MM.1S (cell line): ENCODE results near the gene CES4A.

Source experiments
- DNase-seq: peaks from one replicate; pipeline ENCODE4 v3.0.0-alpha.2; 2015
- H2AFZ ChIP-seq: fragments of 300-600 bp; sonication (generic); 2 replicates; pipeline ENCODE4 v1.6.0; 2016; ENCODE audit warnings: antibody characterized with exemption, low read length
- H3F3A ChIP-seq: fragments of 300-600 bp; sonication (generic); 2 replicates; pipeline ENCODE4 v1.6.1; 2016; ENCODE audit warnings: mild to moderate bottlenecking, antibody characterized with exemption, low read length, moderate library complexity, mixed read lengths; ENCODE audit not compliant: insufficient read depth
- H3K27ac ChIP-seq: fragments of 300-600 bp; sonication (generic); 2 replicates; pipeline ENCODE4 v1.5.1; 2016; ENCODE audit warnings: mild to moderate bottlenecking, low read length
- H3K27me3 ChIP-seq: fragments of 300-600 bp; sonication (generic); replicated peaks from 2 replicates; pipeline ENCODE4 v1.6.0; 2016; ENCODE audit warnings: low read length; ENCODE audit not compliant: insufficient read depth
- H3K36me3 ChIP-seq: fragments of 300-600 bp; sonication (generic); replicated peaks from 2 replicates; pipeline ENCODE4 v1.6.1; 2016; ENCODE audit warnings: mild to moderate bottlenecking, low read length, mixed read lengths; ENCODE audit not compliant: insufficient read depth
- H3K4me1 ChIP-seq: fragments of 300-600 bp; sonication (generic); 2 replicates; pipeline ENCODE4 v1.6.1; 2016; ENCODE audit warnings: low read length, mixed read lengths
- H3K4me2 ChIP-seq: fragments of 300-600 bp; sonication (generic); 2 replicates; pipeline ENCODE4 v1.6.0; 2016; ENCODE audit warnings: low read depth, low read length
- H3K4me3 ChIP-seq: fragments of 300-600 bp; sonication (generic); 2 replicates; pipeline ENCODE4 v1.5.1; 2016; ENCODE audit warnings: low read length, mixed read lengths
- H3K79me2 ChIP-seq: fragments of 300-600 bp; sonication (generic); 2 replicates; pipeline ENCODE4 v1.6.1; 2016; ENCODE audit warnings: mixed run types, low read length, mixed read lengths
- H3K9ac ChIP-seq: fragments of 300-600 bp; sonication (generic); 2 replicates; pipeline ENCODE4 v1.6.1; 2016; ENCODE audit warnings: low read length, mixed read lengths
- H3K9me2 ChIP-seq: fragments of 300-600 bp; sonication (generic); replicated peaks from 2 replicates; pipeline ENCODE4 v1.6.1; 2016; ENCODE audit warnings: mild to moderate bottlenecking, low read length, mixed read lengths; ENCODE audit not compliant: insufficient read depth
- H3K9me3 ChIP-seq: fragments of 300-600 bp; sonication (generic); replicated peaks from 2 replicates; pipeline ENCODE4 v1.6.1; 2016; ENCODE audit warnings: mild to moderate bottlenecking, low read length, mixed read lengths; ENCODE audit not compliant: insufficient read depth
- H4K20me1 ChIP-seq: fragments of 300-600 bp; sonication (generic); 2 replicates; pipeline ENCODE4 v1.6.1; 2016; ENCODE audit warnings: mild to moderate bottlenecking, low read length, moderate library complexity, mixed read lengths; ENCODE audit not compliant: insufficient read depth
- CTCF ChIP-seq: fragments of 300-600 bp; sonication (generic); IDR thresholded peaks from 2 replicates; pipeline ENCODE4 v1.5.1; 2016; ENCODE audit warnings: antibody characterized with exemption, low read length, mixed read lengths
- EZH2 ChIP-seq: fragments of 300-600 bp; sonication (generic); optimal IDR thresholded peaks from 2 replicates; pipeline ENCODE3; 2017; ENCODE audit warnings: low read depth, mild to moderate bottlenecking, antibody characterized with exemption, low read length, mixed read lengths
- EZH2phosphoT487 ChIP-seq: fragments of 300-600 bp; sonication (generic); IDR thresholded peaks from 2 replicates; pipeline ENCODE4 v1.6.1; 2018; ENCODE audit warnings: antibody characterized with exemption, low read length

The CES4A gene

GRCh38 chr16:66968847-66969246 lies 19.5 kb upstream of the CES4A start:
- no peak overlapping the region for H3K27ac ChIP-seq
- H3K9me2 ChIP-seq: no peaks in the 10 kb centered on the region
- no peak for TF ChIP-seq EZH2
- TF ChIP-seq EZH2phosphoT487: no peak
- TF ChIP-seq CTCF: no peak
- H3F3A ChIP-seq: no peaks in the 10 kb centered on the region
- DNase-seq: no peak
- no peaks in the 10 kb centered on the region for H3K9me3 ChIP-seq
- H3K27me3 ChIP-seq: peaks cover 17% of the 10 kb centered on the region
- no peak overlapping the region for H3K4me3 ChIP-seq
- no peak overlapping the region for H2AFZ ChIP-seq
- no peaks in the 10 kb centered on the region for H3K79me2 ChIP-seq
- no peak overlapping the region for H3K9ac ChIP-seq
- no peaks in the 10 kb centered on the region for H3K4me1 ChIP-seq
- no peak overlapping the region for H3K4me2 ChIP-seq
- H4K20me1 ChIP-seq: no peaks in the 10 kb centered on the region
- no peaks in the 10 kb centered on the region for H3K36me3 ChIP-seq

GRCh38 chr16:66970775-66971720 lies 17.3 kb upstream of the CES4A start:
- peaks cover 4% of the 10 kb centered on the region; the same call in 1 of the 2 replicates for H3K4me1 ChIP-seq
- no peak overlapping the region for H2AFZ ChIP-seq
- H3K4me2 ChIP-seq: no peak overlapping the region
- H3K27me3 ChIP-seq: 0 out of 2 replicates have a peak, but pooled peaks cover 6% of the 10 kb centered on the region
- no peaks in the 10 kb centered on the region for H3K36me3 ChIP-seq
- TF ChIP-seq EZH2 (no peak), EZH2phosphoT487 (no peak), CTCF (no peak)
- H3F3A ChIP-seq: no peaks in the 10 kb centered on the region
- H3K79me2 ChIP-seq: no peaks in the 10 kb centered on the region
- H3K9me3 ChIP-seq: no peaks in the 10 kb centered on the region
- H3K9ac ChIP-seq: no peak overlapping the region
- H3K9me2 ChIP-seq: no peaks in the 10 kb centered on the region
- no peak overlapping the region for H3K4me3 ChIP-seq
- no peak overlapping the region for H3K27ac ChIP-seq
- no peaks in the 10 kb centered on the region for H4K20me1 ChIP-seq
- no peak for DNase-seq

- Histone ChIP-seq H3K4me2 (no peak overlapping the region), H3K36me3 (no peaks in the 10 kb centered on the region), H3K79me2 (no peaks in the 10 kb centered on the region), H3K27me3 (no peaks in the 10 kb centered on the region), H3K4me1 (peaks cover 4% of the 10 kb centered on the region; the same call in 1 of the 2 replicates), H3K9me3 (no peaks in the 10 kb centered on the region), H3K9me2 (no peaks in the 10 kb centered on the region), H4K20me1 (no peaks in the 10 kb centered on the region), H3K9ac (no peak overlapping the region), H2AFZ (no peak overlapping the region), H3K27ac (no peak overlapping the region), H3F3A (no peaks in the 10 kb centered on the region), H3K4me3 (no peak overlapping the region)
- TF ChIP-seq EZH2phosphoT487 (no peak), EZH2 (no peak), CTCF (no peak)
- no peak for DNase-seq
Measured at GRCh38 chr16:66972983-66973382, 15.4 kb upstream of the CES4A start.
